AG09309 (cell line): Measurements from ENCODE around the gene SLC41A3.

Experiments used
- DNase-seq: peaks from one replicate; pipeline ENCODE4 v3.0.0-alpha.2; 2010; ENCODE audit warnings: low read depth
- H3K4me3 ChIP-seq: 2 replicates; pipeline ENCODE4 v1.5.1; 2011; ENCODE audit warnings: mild to moderate bottlenecking, low read depth, low read length, moderate library complexity; ENCODE audit not compliant: control insufficient read depth
- TF ChIP-seq, protein P1 (sequence below): IDR thresholded peaks from 2 replicates; pipeline ENCODE4 v1.5.1; 2011; ENCODE audit warnings: mild to moderate bottlenecking, low read depth, low read length, inconsistent platforms; ENCODE audit not compliant: insufficient read depth, control insufficient read depth; ENCODE audit errors: missing control alignments

The SLC41A3 gene

DNA sequence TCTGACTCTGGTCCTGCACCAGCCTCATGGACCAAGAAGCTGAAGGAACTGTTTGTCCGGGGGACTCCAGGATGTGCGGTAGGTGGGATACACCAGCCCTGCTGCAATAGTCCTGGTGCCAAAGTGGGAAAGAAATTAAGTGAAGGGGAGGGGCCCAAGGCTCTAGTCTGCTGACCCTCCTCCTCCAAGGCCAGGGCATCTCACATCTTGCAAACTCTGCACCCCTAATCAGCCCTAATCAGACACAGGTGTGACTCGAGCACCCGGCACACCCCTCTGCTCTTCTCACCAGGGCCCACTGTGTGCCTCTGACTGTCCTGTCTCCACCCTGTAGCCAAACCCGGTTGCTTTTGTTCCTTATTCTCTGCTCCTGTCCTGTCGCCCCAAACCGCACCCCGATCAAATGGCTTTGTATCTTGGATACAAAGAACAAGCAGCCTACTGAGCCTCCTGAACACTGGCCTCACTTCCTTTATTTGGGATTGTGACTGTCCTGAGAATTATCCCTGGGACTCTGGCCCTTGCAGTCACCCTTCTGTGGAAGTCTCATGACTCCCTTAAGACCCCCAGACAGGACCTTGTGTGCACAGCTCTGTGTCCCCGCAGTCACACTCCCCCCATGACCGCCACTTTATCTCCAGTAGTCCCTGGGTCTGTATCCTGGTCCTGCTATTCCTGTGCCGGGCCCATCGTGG lies 26.7 kb upstream of the SLC41A3 start:
- DNase-seq, result no peak
- TF ChIP-seq, protein P1, sequence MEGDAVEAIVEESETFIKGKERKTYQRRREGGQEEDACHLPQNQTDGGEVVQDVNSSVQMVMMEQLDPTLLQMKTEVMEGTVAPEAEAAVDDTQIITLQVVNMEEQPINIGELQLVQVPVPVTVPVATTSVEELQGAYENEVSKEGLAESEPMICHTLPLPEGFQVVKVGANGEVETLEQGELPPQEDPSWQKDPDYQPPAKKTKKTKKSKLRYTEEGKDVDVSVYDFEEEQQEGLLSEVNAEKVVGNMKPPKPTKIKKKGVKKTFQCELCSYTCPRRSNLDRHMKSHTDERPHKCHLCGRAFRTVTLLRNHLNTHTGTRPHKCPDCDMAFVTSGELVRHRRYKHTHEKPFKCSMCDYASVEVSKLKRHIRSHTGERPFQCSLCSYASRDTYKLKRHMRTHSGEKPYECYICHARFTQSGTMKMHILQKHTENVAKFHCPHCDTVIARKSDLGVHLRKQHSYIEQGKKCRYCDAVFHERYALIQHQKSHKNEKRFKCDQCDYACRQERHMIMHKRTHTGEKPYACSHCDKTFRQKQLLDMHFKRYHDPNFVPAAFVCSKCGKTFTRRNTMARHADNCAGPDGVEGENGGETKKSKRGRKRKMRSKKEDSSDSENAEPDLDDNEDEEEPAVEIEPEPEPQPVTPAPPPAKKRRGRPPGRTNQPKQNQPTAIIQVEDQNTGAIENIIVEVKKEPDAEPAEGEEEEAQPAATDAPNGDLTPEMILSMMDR, result no peak
- no peak overlapping the region for H3K4me3 ChIP-seq

DNA sequence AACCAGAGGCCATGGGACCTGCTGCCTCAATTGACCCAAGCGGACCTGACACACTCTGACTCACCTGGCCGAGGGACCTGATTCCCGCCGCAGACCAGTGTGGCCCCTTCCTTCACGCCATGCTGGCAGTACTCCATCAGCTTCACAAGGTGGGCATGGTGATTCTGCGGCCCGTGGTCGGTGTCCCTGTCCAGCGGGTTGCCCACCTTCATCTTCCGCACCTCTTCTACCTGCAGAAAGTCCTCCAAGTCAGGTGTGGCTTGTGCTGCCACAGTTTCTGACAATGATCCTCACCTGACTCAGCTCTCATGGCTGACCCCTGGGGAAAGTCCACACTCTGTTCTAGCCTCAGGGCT lies 25.9 kb upstream of the SLC41A3 start:
- TF ChIP-seq, protein P1, result no peak
- no peak for DNase-seq
- no peak overlapping the region for H3K4me3 ChIP-seq

DNA sequence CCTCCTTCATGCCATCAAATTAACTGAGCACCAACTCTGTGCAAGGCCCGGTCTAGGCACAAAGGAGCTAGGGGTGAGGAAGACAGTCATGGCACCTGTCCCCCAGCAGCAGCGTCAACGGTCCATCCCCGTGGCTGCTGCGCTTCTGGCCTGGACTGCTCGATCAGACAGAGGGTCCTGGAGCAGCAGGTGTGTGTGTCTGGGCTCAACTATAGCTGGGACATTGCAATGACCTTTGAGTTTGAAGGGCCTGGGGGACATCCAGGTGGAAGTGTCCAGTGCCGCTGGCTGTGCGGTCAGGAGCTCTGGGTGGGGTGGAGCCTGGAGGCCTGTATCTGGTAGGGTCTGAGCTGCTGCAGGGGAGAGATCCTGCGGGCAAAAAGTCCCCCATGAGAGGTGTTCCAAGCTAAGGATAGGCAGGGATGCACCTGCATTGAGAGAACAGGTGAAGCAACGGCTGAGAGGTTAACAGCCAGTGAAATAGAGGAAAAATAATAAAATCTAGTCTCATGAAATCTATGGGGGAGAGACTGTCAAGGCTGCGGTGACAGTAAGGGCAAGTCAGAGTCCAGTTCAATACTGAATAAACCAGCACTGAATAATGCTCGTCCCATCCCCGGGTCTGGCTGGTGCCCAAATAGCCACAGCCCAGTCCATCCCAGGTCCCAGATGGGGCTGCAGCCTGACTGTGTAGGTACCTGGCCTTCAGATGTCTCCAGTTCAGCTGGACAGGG lies 25.4 kb upstream of the SLC41A3 start:
- DNase-seq, result no peak
- H3K4me3 ChIP-seq, result no peak overlapping the region
- TF ChIP-seq, protein P1, result no peak

DNA sequence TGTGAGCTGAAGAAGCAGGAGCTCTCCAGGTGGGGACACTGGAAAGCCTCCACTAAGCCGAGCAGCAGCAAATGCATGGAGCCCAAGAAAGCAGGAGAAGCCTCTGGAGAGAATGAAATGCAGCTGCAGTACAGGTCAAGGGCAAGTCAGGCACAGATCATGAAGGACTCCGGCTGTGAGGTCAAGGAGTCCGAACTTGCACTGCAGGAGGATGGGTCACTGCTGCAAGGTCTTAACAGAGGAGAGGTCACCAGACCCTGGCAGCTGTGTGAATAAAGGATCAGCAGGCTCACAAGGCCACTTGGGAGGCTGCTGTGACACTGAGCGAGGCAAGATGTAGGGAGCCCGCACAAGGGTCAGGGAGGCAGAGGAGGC lies 24.7 kb upstream of the SLC41A3 start:
- DNase-seq, result no peak
- no peak overlapping the region for H3K4me3 ChIP-seq
- TF ChIP-seq, protein P1, result no peak

DNA sequence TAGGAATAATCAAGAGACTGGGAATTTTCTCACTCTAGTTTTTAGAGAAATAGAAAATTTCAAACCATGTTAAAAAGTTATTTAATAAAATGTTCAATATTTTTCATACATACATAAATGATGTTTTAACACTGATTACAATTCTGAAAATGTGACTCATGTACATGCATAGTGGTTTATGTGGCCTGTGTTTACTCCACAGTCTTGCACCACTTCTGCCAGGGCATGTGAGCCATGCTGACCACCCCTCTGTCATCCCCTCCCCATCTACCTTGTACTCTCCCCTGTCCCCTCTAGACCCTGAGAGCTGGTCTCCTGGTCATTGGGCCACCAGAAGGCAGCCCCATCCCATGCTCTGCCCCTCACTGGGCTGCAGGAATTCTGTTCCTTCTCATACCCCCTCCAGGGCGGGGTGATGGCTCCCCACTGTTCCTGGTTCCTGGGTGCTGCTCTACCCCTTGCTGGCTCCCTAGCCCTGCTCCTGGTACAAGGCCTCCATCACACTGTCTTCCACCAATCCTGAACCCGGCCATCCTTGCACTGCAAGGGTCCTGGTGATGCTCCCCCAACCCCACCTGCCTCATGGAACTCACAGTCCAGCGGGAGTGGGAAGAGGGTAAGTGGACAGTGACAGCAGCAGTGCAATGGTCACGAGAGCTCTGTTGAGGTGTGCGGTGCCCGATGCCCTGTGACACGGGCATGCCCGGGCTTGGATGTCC lies 24.2 kb upstream of the SLC41A3 start:
- TF ChIP-seq, protein P1, result no peak
- no peak for DNase-seq
- H3K4me3 ChIP-seq, result no peak overlapping the region

DNA sequence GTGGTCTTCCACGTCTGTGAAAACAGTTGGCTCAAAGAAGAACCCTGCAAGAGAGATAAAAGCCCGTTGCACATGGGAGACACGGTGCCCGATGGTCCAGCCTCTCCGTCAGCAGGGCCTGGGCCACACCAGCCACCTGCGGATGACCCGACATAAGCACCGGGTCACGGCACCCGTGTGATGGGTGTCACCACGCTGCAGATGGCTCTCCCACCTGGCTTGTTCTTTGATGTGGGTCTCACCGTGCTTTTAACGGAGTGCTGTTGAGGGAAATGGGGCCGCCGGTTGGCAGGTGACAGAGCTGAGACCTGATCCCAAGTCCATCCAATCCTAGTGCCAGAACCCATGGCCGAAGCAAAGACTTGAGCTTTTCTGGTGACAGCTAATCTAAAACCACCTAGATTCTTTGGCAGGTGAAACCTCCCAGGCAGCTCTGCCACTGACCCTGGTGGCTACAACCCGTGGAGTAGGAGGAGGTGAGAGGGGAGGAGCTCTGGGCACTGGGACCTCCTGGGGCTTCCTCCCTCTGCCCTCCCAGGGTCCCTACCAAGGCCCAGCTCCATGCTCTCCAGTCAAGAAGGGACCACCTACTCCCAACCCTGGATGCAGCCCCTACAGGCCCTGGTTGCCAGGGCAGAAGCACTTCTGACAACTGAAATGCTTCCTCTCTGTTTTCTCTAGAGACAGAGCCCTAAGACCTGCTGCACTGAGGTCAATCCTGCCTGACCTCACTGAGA lies 23.4 kb upstream of the SLC41A3 start:
- TF ChIP-seq, protein P1, result no peak
- no peak for DNase-seq
- no peak overlapping the region for H3K4me3 ChIP-seq
